SU-DHL-6 (cell line): ENCODE data around the gene DNAH14.
"Not testable (repeated sequence)": the region's sequence is repeated elsewhere in the genome, so short reads cannot be mapped to it uniquely, and the experiment has no call there.

Experiments used
- H2AFZ ChIP-seq: fragments of 200-600 bp; sonication (generic); 2 replicates; pipeline ENCODE4 v1.6.1; 2014; ENCODE audit warnings: low read depth, mild to moderate bottlenecking, moderate library complexity, mixed read lengths, antibody characterized with exemption, low read length; ENCODE audit not compliant: severe bottlenecking
- H3F3A ChIP-seq: fragments of 200-600 bp; shearing (Covaris generic); 2 replicates; pipeline ENCODE4 v1.6.0; 2016; ENCODE audit warnings: antibody characterized with exemption, mild to moderate bottlenecking; ENCODE audit not compliant: insufficient read depth
- H3K27ac ChIP-seq: fragments of 200-600 bp; sonication (generic); 2 replicates; pipeline ENCODE4 v1.5.1; 2016; ENCODE audit warnings: low read depth, mild to moderate bottlenecking, low read length, moderate library complexity, mixed read lengths
- H3K27me3 ChIP-seq: fragments of 200-600 bp; sonication (generic), shearing (Covaris generic); 2 replicates; pipeline ENCODE4 v1.6.0; 2014; ENCODE audit warnings: mild to moderate bottlenecking, low read length
- H3K36me3 ChIP-seq: fragments of 200-600 bp; sonication (generic); 2 replicates; pipeline ENCODE4 v1.6.1; 2014; ENCODE audit warnings: mild to moderate bottlenecking, low read length, mixed read lengths
- H3K4me2 ChIP-seq: fragments of 300-600, 200-600 bp; shearing (Covaris generic), sonication (generic); 2 replicates; pipeline ENCODE4 v1.6.0; 2014; ENCODE audit warnings: low read length, low read depth, mild to moderate bottlenecking; ENCODE audit not compliant: poor library complexity, severe bottlenecking
- H3K4me3 ChIP-seq: fragments of 200-600 bp; sonication (generic); 2 replicates; pipeline ENCODE4 v1.5.1; 2014; ENCODE audit warnings: antibody characterized with exemption, low read length, mild to moderate bottlenecking, mixed read lengths; ENCODE audit not compliant: insufficient read depth, poor library complexity, severe bottlenecking
- H3K79me2 ChIP-seq: fragments of 200-600 bp; sonication (generic); 2 replicates; pipeline ENCODE4 v1.6.1; 2014; ENCODE audit warnings: mild to moderate bottlenecking, low read length, moderate library complexity; ENCODE audit not compliant: insufficient read depth
- H3K9ac ChIP-seq: fragments of 200-600 bp; sonication (generic); 2 replicates; pipeline ENCODE4 v1.7.0; 2014; ENCODE audit warnings: mild to moderate bottlenecking, low read length
- H3K9me2 ChIP-seq: fragments of 200-600 bp; sonication (generic); replicated peaks from 2 replicates; pipeline ENCODE4 v1.6.1; 2014; ENCODE audit warnings: low read length; ENCODE audit not compliant: insufficient read depth
- H3K9me3 ChIP-seq: fragments of 200-600 bp; sonication (generic); 2 replicates; pipeline ENCODE4 v1.6.1; 2014; ENCODE audit warnings: low read length, mixed read lengths; ENCODE audit not compliant: insufficient read depth
- H4K20me1 ChIP-seq: fragments of 200-600 bp; sonication (generic); 2 replicates; pipeline ENCODE4 v1.6.1; 2014; ENCODE audit warnings: low read depth, mild to moderate bottlenecking, antibody characterized with exemption, low read length, moderate library complexity, mixed read lengths
- EZH2phosphoT487 ChIP-seq: fragments of 200-600 bp; sonication (generic), shearing (Covaris generic); conservative IDR thresholded peaks from 2 replicates; pipeline ENCODE4 v1.6.1; 2018; ENCODE audit warnings: mild to moderate bottlenecking, antibody characterized with exemption, low read length, moderate library complexity, mixed read lengths
- TF ChIP-seq, protein P1 (sequence below): fragments of 200-600 bp; sonication (generic); IDR thresholded peaks from one replicate; pipeline ENCODE4 v1.5.1; 2017; ENCODE audit warnings: antibody characterized with exemption, mild to moderate bottlenecking, low read length, moderate library complexity; ENCODE audit not compliant: insufficient read depth, poor library complexity, severe bottlenecking

The DNAH14 gene

GRCh38 chr1:224980181-224980580 is 50.7 kb downstream of the DNAH14 start:
- Histone ChIP-seq H3K9me3 (no peaks in the 10 kb centered on the region), H3K27ac (no peak overlapping the region), H3K36me3 (no peaks in the 10 kb centered on the region), H3K27me3 (no peaks in the 10 kb centered on the region), H4K20me1 (no peaks in the 10 kb centered on the region), H3K9ac (no peak overlapping the region), H3K79me2 (no peaks in the 10 kb centered on the region), H3K4me2 (no peak overlapping the region), H3K9me2 (no peaks in the 10 kb centered on the region), H3F3A (no peaks in the 10 kb centered on the region), H2AFZ (no peak overlapping the region), H3K4me3 (no peak overlapping the region)
- TF ChIP-seq, protein P1, sequence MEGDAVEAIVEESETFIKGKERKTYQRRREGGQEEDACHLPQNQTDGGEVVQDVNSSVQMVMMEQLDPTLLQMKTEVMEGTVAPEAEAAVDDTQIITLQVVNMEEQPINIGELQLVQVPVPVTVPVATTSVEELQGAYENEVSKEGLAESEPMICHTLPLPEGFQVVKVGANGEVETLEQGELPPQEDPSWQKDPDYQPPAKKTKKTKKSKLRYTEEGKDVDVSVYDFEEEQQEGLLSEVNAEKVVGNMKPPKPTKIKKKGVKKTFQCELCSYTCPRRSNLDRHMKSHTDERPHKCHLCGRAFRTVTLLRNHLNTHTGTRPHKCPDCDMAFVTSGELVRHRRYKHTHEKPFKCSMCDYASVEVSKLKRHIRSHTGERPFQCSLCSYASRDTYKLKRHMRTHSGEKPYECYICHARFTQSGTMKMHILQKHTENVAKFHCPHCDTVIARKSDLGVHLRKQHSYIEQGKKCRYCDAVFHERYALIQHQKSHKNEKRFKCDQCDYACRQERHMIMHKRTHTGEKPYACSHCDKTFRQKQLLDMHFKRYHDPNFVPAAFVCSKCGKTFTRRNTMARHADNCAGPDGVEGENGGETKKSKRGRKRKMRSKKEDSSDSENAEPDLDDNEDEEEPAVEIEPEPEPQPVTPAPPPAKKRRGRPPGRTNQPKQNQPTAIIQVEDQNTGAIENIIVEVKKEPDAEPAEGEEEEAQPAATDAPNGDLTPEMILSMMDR, result no peak
- TF ChIP-seq EZH2phosphoT487, result no peak

DNA sequence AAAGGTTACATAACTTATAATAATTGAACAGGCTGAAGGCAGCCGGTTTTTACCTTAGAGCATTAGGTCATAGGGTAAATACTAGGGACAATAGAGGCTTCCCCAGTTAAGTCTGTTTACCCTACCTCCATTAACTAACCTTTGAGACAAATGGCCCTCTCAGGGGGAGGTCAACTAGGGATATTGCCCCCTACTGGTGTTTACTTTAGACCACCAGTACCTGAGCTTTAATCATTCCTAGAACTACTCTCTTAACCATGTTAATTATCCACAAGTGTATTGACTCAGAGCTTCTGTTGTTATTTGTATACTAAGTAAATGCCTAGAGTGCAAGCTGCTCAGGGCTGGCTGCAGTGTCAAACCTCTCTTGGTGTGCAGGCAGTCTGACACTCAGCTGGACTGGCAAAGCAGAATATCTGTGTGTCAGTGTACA is 52.5 kb downstream of the DNAH14 start:
- not testable (repeated sequence) for H3K9ac ChIP-seq, H2AFZ ChIP-seq, H3K9me2 ChIP-seq, H3K79me2 ChIP-seq, H3K27me3 ChIP-seq, H4K20me1 ChIP-seq, H3K4me3 ChIP-seq, H3K9me3 ChIP-seq, H3K27ac ChIP-seq, H3K4me2 ChIP-seq, H3F3A ChIP-seq, H3K36me3 ChIP-seq

GRCh38 chr1:224988042-224988441 is 58.6 kb downstream of the DNAH14 start:
- H2AFZ ChIP-seq, result no peak overlapping the region
- H3F3A ChIP-seq, result no peaks in the 10 kb centered on the region
- no peaks in the 10 kb centered on the region for H4K20me1 ChIP-seq
- no peaks in the 10 kb centered on the region for H3K79me2 ChIP-seq
- H3K9ac ChIP-seq, result no peak overlapping the region
- TF ChIP-seq EZH2phosphoT487, result no peak
- TF ChIP-seq, protein P1, result no peak
- H3K9me2 ChIP-seq, result no peaks in the 10 kb centered on the region
- no peak overlapping the region for H3K4me3 ChIP-seq
- no peaks in the 10 kb centered on the region for H3K9me3 ChIP-seq
- no peak overlapping the region for H3K27ac ChIP-seq
- H3K27me3 ChIP-seq, result no peaks in the 10 kb centered on the region
- no peaks in the 10 kb centered on the region for H3K36me3 ChIP-seq
- H3K4me2 ChIP-seq, result no peak overlapping the region

- no peaks in the 10 kb centered on the region for H4K20me1 ChIP-seq
- H3K27me3 ChIP-seq, result no peaks in the 10 kb centered on the region
- H3K9ac ChIP-seq, result no peak overlapping the region
- TF ChIP-seq EZH2phosphoT487, result no peak
- TF ChIP-seq, protein P1, result no peak
- H3K27ac ChIP-seq, result no peak overlapping the region
- H3K9me3 ChIP-seq, result no peaks in the 10 kb centered on the region
- no peaks in the 10 kb centered on the region for H3K36me3 ChIP-seq
- no peaks in the 10 kb centered on the region for H3F3A ChIP-seq
- no peaks in the 10 kb centered on the region for H3K9me2 ChIP-seq
- H3K79me2 ChIP-seq, result no peaks in the 10 kb centered on the region
- H3K4me2 ChIP-seq, result no peak overlapping the region
- H2AFZ ChIP-seq, result no peak overlapping the region
- no peak overlapping the region for H3K4me3 ChIP-seq
Measured at GRCh38 chr1:224989615-224990014, 60.1 kb downstream of the DNAH14 start.

GRCh38 chr1:224991550-224991949 is 62.1 kb downstream of the DNAH14 start:
- H3K27me3 ChIP-seq, H3K27ac ChIP-seq, H3K9me2 ChIP-seq, H3K4me3 ChIP-seq, H3K9me3 ChIP-seq, H3K36me3 ChIP-seq, H3K79me2 ChIP-seq, H4K20me1 ChIP-seq, H3K9ac ChIP-seq, H3F3A ChIP-seq, H2AFZ ChIP-seq, H3K4me2 ChIP-seq: not testable (repeated sequence)
